ENCODE results near the gene CRHR1. TPM values are rescaled to one million over a fixed set of nuclear protein-coding genes. Genes with fewer than 3 reads are reported as not detected.

Gene CRHR1
- total RNA-seq, 4 donors from 2014 or later, result 1.5 to 24.7 (median 7.4) TPM

DNA sequence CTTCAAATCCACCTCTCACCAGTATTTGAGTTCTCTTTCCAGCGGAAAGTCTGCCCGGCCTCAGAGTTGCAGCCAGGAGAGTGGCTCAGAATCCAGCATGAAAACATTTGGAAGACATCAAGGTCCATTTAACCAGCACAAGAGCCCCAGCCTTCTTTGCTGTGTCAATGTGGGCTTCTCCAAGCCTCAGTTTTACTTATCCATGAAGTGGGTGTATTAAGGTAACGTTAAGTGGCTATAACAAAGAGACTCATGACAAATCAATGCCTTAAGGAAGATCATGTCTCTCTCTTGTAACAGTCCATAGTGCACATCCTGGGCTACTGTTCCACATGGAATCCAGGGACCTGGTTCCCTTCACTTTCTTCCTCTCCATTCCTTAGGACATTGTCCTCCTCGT lies 59.6 kb downstream of the CRHR1 start:
- Histone ChIP-seq H3K9me3 (no peaks in the 10 kb centered on the region), H3K4me3 (no peak overlapping the region), H3K4me1 (no peaks in the 10 kb centered on the region), H3K27me3 (no peaks in the 10 kb centered on the region), H3K27ac (no peak overlapping the region), H3K36me3 (no peaks in the 10 kb centered on the region)
- TF ChIP-seq POLR2A (IDR thresholded peaks at IDR 0.05), result no peak
- TF ChIP-seq CTCF (IDR thresholded peaks at IDR 0.05), result no peak
- intact Hi-C loops (cut with DNase I; ENCODE audit: low total_unique reads), result no loop called here
- no peak for DNase-seq

GRCh38 chr17:45844695-45845375 lies 60.7 kb downstream of the CRHR1 start, which contains the start of gene SPPL2C:
Gene SPPL2C (plus strand): TSS chr17:45844881. CDS start chr17:45844907, 26 bp downstream.
- TF ChIP-seq CTCF (IDR thresholded peaks at IDR 0.05) (no peak), POLR2A (IDR thresholded peaks at IDR 0.05) (no peak)
- no peaks in the 10 kb centered on the region for H3K36me3 ChIP-seq
- H3K27ac ChIP-seq, result no peak within 1 kb of the TSS
- intact Hi-C loops (cut with DNase I; ENCODE audit: low total_unique reads), result no loop called here
- no peak within 1 kb of the TSS for H3K4me3 ChIP-seq
- H3K9me3 ChIP-seq, result no peaks in the 10 kb centered on the region
- no peaks in the 10 kb centered on the region for H3K27me3 ChIP-seq
- H3K4me1 ChIP-seq, result no peaks in the 10 kb centered on the region
- DNase-seq, result no peak

DNA sequence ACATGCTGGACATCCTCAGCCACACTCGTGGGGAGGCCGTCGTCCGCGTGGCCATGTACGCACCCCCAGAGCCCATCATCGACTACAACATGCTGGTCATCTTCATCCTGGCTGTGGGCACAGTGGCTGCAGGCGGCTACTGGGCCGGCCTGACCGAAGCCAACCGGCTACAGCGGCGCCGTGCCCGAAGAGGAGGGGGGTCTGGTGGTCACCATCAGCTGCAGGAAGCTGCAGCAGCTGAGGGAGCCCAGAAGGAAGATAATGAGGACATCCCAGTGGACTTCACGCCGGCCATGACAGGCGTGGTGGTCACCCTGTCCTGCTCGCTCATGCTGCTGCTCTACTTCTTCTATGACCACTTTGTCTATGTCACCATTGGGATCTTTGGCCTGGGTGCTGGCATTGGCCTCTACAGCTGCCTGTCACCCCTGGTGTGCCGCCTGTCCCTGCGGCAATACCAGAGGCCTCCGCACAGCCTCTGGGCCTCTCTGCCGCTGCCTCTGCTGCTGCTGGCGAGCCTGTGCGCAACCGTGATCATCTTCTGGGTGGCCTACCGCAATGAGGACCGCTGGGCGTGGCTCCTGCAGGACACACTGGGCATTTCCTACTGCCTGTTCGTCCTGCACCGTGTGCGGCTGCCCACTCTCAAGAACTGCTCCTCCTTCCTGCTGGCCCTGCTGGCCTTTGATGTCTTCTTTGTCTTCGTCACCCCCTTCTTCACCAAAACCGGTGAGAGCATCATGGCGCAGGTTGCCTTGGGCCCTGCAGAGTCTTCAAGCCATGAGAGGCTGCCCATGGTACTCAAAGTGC lies 61.5 kb downstream of the CRHR1 start:
- TF ChIP-seq CTCF (IDR thresholded peaks at IDR 0.05) (no peak), POLR2A (IDR thresholded peaks at IDR 0.05) (no peak)
- no peaks in the 10 kb centered on the region for H3K27me3 ChIP-seq
- no peaks in the 10 kb centered on the region for H3K36me3 ChIP-seq
- H3K27ac ChIP-seq, result no peak overlapping the region
- H3K9me3 ChIP-seq, result no peaks in the 10 kb centered on the region
- intact Hi-C loops (cut with DNase I; ENCODE audit: low total_unique reads), result no loop called here
- no peak overlapping the region for H3K4me3 ChIP-seq
- no peaks in the 10 kb centered on the region for H3K4me1 ChIP-seq
- DNase-seq, result no peak

GRCh38 chr17:45846223-45846622 lies 62.1 kb downstream of the CRHR1 start:
- no peaks in the 10 kb centered on the region for H3K4me1 ChIP-seq
- H3K9me3 ChIP-seq, result no peaks in the 10 kb centered on the region
- no peak overlapping the region for H3K27ac ChIP-seq
- no peaks in the 10 kb centered on the region for H3K27me3 ChIP-seq
- TF ChIP-seq CTCF (IDR thresholded peaks at IDR 0.05) (no peak), POLR2A (IDR thresholded peaks at IDR 0.05) (no peak)
- intact Hi-C loops (cut with DNase I; ENCODE audit: low total_unique reads), result no loop called here
- H3K36me3 ChIP-seq, result no peaks in the 10 kb centered on the region
- no peak for DNase-seq
- H3K4me3 ChIP-seq, result no peak overlapping the region

DNA sequence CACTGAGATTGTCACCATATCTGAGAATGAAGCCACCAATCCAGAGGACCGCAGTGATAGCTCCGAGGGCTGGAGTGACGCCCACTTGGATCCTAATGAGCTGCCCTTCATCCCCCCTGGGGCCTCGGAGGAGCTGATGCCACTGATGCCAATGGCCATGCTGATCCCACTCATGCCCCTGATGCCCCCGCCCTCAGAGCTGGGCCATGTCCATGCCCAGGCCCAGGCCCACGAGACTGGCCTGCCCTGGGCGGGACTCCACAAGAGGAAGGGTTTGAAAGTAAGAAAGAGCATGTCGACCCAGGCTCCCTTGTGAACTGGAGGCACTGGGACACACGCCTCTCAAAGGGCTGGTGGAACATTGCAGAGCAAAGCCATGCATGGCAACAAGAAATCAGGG lies 62.5 kb downstream of the CRHR1 start:
- Histone ChIP-seq H3K36me3 (no peaks in the 10 kb centered on the region), H3K9me3 (no peaks in the 10 kb centered on the region), H3K27ac (no peak overlapping the region), H3K27me3 (no peaks in the 10 kb centered on the region), H3K4me1 (no peaks in the 10 kb centered on the region), H3K4me3 (no peak overlapping the region)
- DNase-seq, result no peak
- intact Hi-C loops (cut with DNase I; ENCODE audit: low total_unique reads), result no loop called here
- no peak for TF ChIP-seq POLR2A (IDR thresholded peaks at IDR 0.05)
- no peak for TF ChIP-seq CTCF (IDR thresholded peaks at IDR 0.05)

All from uterus (tissue), 4 donors.